K562 (cell line): ENCODE measurements around the gene MTPN. TPM values are rescaled to one million over a fixed set of nuclear protein-coding genes. Genes with fewer than 3 reads are reported as not detected.

Source experiments
- ARID1B ChIP-seq: fragments of 450-650 bp; IDR thresholded peaks from 2 replicates; pipeline ENCODE4 v1.6.1; 2016; ENCODE audit warnings: antibody characterized with exemption, mild to moderate bottlenecking, inconsistent platforms
- ELF1 ChIP-seq: fragments of 200-800 bp; sonication (Bioruptor generic); IDR thresholded peaks from 2 replicates; pipeline ENCODE4 v1.6.1; 2016; ENCODE audit warnings: missing genetic modification characterization, missing compliant biosample characterization
- FOXJ2 ChIP-seq: fragments of 200-800 bp; sonication (Bioruptor generic); IDR thresholded peaks from 2 replicates; pipeline ENCODE4 v1.6.1; 2016; ENCODE audit warnings: missing genetic modification characterization, missing compliant biosample characterization
- GATAD2B ChIP-seq: fragments of 450-650 bp; IDR thresholded peaks from 2 replicates; pipeline ENCODE4 v1.6.1; 2017; ENCODE audit warnings: mild to moderate bottlenecking, borderline replicate concordance
- HMBOX1 ChIP-seq: sonication (generic); IDR thresholded peaks from 2 replicates; pipeline ENCODE4 v1.6.1; 2016
- HMG20B ChIP-seq: fragments of 250-450 bp; sonication (Bioruptor Pico); IDR thresholded peaks from 2 replicates; pipeline ENCODE4 v1.5.0; 2021; ENCODE audit warnings: mild to moderate bottlenecking
- MAFF ChIP-seq: IDR thresholded peaks from 2 replicates; pipeline ENCODE4 v1.6.1; 2012; ENCODE audit warnings: low read length, improper control_type of control experiment
- MTA1 ChIP-seq: fragments of 450-650 bp; IDR thresholded peaks from 2 replicates; pipeline ENCODE4 v1.6.1; 2017; ENCODE audit warnings: borderline replicate concordance
- NFE2L1 ChIP-seq: fragments of 450-650 bp; IDR thresholded peaks from 2 replicates; pipeline ENCODE4 v1.6.1; 2016; ENCODE audit warnings: missing genetic modification characterization, low read depth, mild to moderate bottlenecking, missing compliant biosample characterization, moderate library complexity, borderline replicate concordance
- PKNOX1 ChIP-seq: fragments of 450-650 bp; IDR thresholded peaks from 2 replicates; pipeline ENCODE4 v1.6.1; 2016
- POLR2AphosphoS5 ChIP-seq: IDR thresholded peaks from 2 replicates; pipeline ENCODE4 v1.6.1; 2011; ENCODE audit warnings: mild to moderate bottlenecking, low read depth, low read length, moderate library complexity; ENCODE audit not compliant: control insufficient read depth, insufficient read depth
- RAD21 ChIP-seq, 2 experiments: fragments of 250-450 bp in 1 of 2; fragments of 450-650 bp in 1 of 2; sonication (Bioruptor Pico) in 1 of 2; formaldehyde crosslinking in 1 of 2; IDR thresholded peaks in 1 of 2; conservative IDR thresholded peaks in 1 of 2; 2 replicates each; pipeline versions ENCODE4 v1.4.0 to v1.8.0; 2020 to 2022; ENCODE audit warnings: mild to moderate bottlenecking in 2 of 2, moderate library complexity in 1 of 2
- RBM15 ChIP-seq: fragments of 200-400 bp; formaldehyde crosslinking; IDR thresholded peaks from 2 replicates; pipeline ENCODE4 v1.6.1; 2018; ENCODE audit warnings: mild to moderate bottlenecking, low read length, moderate library complexity; ENCODE audit not compliant: insufficient read depth
- SIN3B ChIP-seq: fragments of 450-650 bp; IDR thresholded peaks from 2 replicates; pipeline ENCODE4 v1.6.1; 2017; ENCODE audit warnings: low read depth, mild to moderate bottlenecking, moderate library complexity
- SRSF7 ChIP-seq: fragments of 200-400 bp; formaldehyde crosslinking; optimal IDR thresholded peaks from 2 replicates; pipeline ENCODE3; 2017; ENCODE audit warnings: mild to moderate bottlenecking, low read depth, low read length
- STAG1 ChIP-seq: sonication (generic); formaldehyde crosslinking; IDR thresholded peaks from 2 replicates; pipeline ENCODE4 v1.5.0; 2020; ENCODE audit warnings: missing genetic modification reagents, borderline replicate concordance
- TARDBP ChIP-seq: fragments of 450-650 bp; IDR thresholded peaks from 2 replicates; pipeline ENCODE4 v1.6.1; 2016
- TEAD4 ChIP-seq, 2 experiments: sonication (generic) in 1 of 2; formaldehyde crosslinking in 1 of 2; IDR thresholded peaks; 2 replicates each; pipeline versions ENCODE4 v1.6.1 to v1.8.0; 2012 to 2022; ENCODE audit warnings: borderline replicate concordance in 1 of 2, inconsistent platforms in 1 of 2, low read length in 1 of 2, mild to moderate bottlenecking in 1 of 2, missing genetic modification reagents in 1 of 2
- ZNF239 ChIP-seq: fragments of 250-450 bp; sonication (Bioruptor Pico); IDR thresholded peaks from 2 replicates; pipeline ENCODE4 v1.4.0; 2020; ENCODE audit warnings: mild to moderate bottlenecking
- ZNF277 ChIP-seq: fragments of 250-450 bp; sonication (Bioruptor Pico); IDR thresholded peaks from 2 replicates; pipeline ENCODE4 v1.8.0; 2022; ENCODE audit warnings: inconsistent platforms, mild to moderate bottlenecking, moderate library complexity, borderline replicate concordance
- ZNF3 ChIP-seq: fragments of 250-450 bp; sonication (Bioruptor Pico); IDR thresholded peaks from 2 replicates; pipeline ENCODE4 v1.5.0; 2021; ENCODE audit warnings: mild to moderate bottlenecking, moderate library complexity
- ZNF384 ChIP-seq: IDR thresholded peaks from 2 replicates; pipeline ENCODE4 v1.6.1; 2012; ENCODE audit warnings: low read depth, low read length, improper control_type of control experiment
- ZNF644 ChIP-seq: fragments of 200-800 bp; sonication (Bioruptor generic); IDR thresholded peaks from 2 replicates; pipeline ENCODE4 v1.6.1; 2016; ENCODE audit warnings: low read depth, missing genetic modification characterization, missing compliant biosample characterization
- ZSCAN32 ChIP-seq: fragments of 450-650 bp; formaldehyde crosslinking; IDR thresholded peaks from 2 replicates; pipeline ENCODE4 v1.4.0; 2020; ENCODE audit warnings: mild to moderate bottlenecking, moderate library complexity
- polyA plus RNA-seq, 8 experiments: library from polyadenylated mRNA; depleted of rRNA in 4 of 8; stranded (reverse) in 5 of 8; unstranded in 3 of 8; fragments of >200 nt; fragmentation: Nextera tagmentation in 2 of 8; fragmentation: Illumina TruSeq in 1 of 8; extraction: Ambion mirVana in 2 of 8; extraction: Trizol in 1 of 8; gene quantifications; 2 replicates each; pipeline versions ENCODE4 v1.2.1 to v1.2.3, GENCODE V29; 2011 to 2014; ENCODE audit warnings: inconsistent platforms in 1 of 8, missing spikeins in 1 of 8
- total RNA-seq, 7 experiments: library from RNA; depleted of rRNA in 6 of 7; stranded (reverse); fragments of >200 nt in 6 of 7; fragmentation: Illumina TruSeq in 2 of 7; extraction: Trizol in 2 of 7; gene quantifications; 2 replicates each; pipeline versions ENCODE4 v1.2.1 to v1.2.3, GENCODE V29; 2011 to 2021; ENCODE audit warnings: low replicate concordance in 1 of 7

The MTPN gene
- total and polyA plus RNA-seq, 9 of the 15 experiments (the other 6 are each of a cell fraction or from before 2014, with no cell fraction given): 68.5 to 261 (median 156) TPM

- no peak for TF ChIP-seq SRSF7
- TF ChIP-seq ELF1 (tag): peak; percentile 13; the same call in 1 of the 2 replicates
- no peak for TF ChIP-seq STAG1 (CRISPR knock-in tag)
- no peak for TF ChIP-seq TARDBP
- peak; percentile 97 for TF ChIP-seq MAFF
- TF ChIP-seq HMG20B (CRISPR knock-in tag): no peak
- peak; percentile 80 for TF ChIP-seq TEAD4 (IDR thresholded peaks at IDR 0.05; ENCODE audit: low read length)
- no peak for TF ChIP-seq TEAD4 (CRISPR knock-in tag; IDR thresholded peaks at IDR 0.05; ENCODE audit: borderline replicate concordance)
- TF ChIP-seq POLR2AphosphoS5: peak; percentile 18; the same call in 1 of the 2 replicates
- peak; percentile 93 for TF ChIP-seq ARID1B
- TF ChIP-seq FOXJ2 (tag): no peak
- no peak for TF ChIP-seq ZSCAN32 (CRISPR knock-in tag)
- peak; percentile 81 for TF ChIP-seq PKNOX1
- TF ChIP-seq MTA1: no peak
- no peak for TF ChIP-seq ZNF277 (CRISPR knock-in tag)
- peak; percentile 52; the same call in 1 of the 2 replicates for TF ChIP-seq ZNF384
- peak; percentile 68 for TF ChIP-seq GATAD2B
- TF ChIP-seq RAD21 (CRISPR knock-in tag; conservative IDR thresholded peaks at IDR 0.05 in 1 of 2, IDR thresholded peaks at IDR 0.05 in 1 of 2): peak in 1 of 2 experiments; percentile 25; a peak in 1 of 4 replicates
- TF ChIP-seq RBM15: no peak
- TF ChIP-seq HMBOX1: peak; percentile 97
- TF ChIP-seq ZNF239 (CRISPR knock-in tag): no peak
- no peak for TF ChIP-seq ZNF3 (CRISPR knock-in tag)
- no peak; the same call in 1 of the 2 replicates for TF ChIP-seq ZNF644
- peak; percentile 77 for TF ChIP-seq NFE2L1
- TF ChIP-seq SIN3B: 0 out of 2 replicates have a peak, but pooled peaks have one; percentile 4
Measured at GRCh38 chr7:135943134-135943879, 33.9 kb downstream of the MTPN start (continued).
